Endothelial cell of umbilical vein (primary cell): Measurements from ENCODE around the gene KCNH8. TPM values are rescaled to one million over a fixed set of nuclear protein-coding genes. Genes with fewer than 3 reads are reported as not detected.

ENCODE experiments used
- BruUV-seq: library from RNA; stranded (reverse); fragments of 400-500 nt; replicated peaks from 2 replicates; lab custom pipeline; 2021; lab: Mats Ljungman, UMichigan
- CTCF ChIA-PET: fragments of 300-600, 350-600 bp; sonication (Branson Sonifier 250); formaldehyde crosslinking; loops from one replicate; lab custom pipeline; 2021; ENCODE audit warnings: antibody characterized with exemption, inconsistent platforms; lab: Charles Lee
- POLR2A ChIA-PET: fragments of 300-600, 350-600 bp; sonication (Branson Sonifier 250); formaldehyde crosslinking; loops from one replicate; lab custom pipeline; 2021; ENCODE audit warnings: antibody characterized with exemption, inconsistent platforms; lab: Charles Lee
- DNase-seq: peaks from one replicate; pipeline ENCODE4 v3.0.0-alpha.2; 2011; ENCODE audit warnings: low read depth, low spot score
- FAIRE-seq: peaks from 2 replicates; lab custom pipeline; 2011; peaks lifted over from hg19 to GRCh38; lab: Jason Lieb, UNC
- H2AFZ ChIP-seq: 2 replicates; pipeline ENCODE4 v1.6.0; 2012; ENCODE audit warnings: low read depth, low read length, control low read depth, inconsistent platforms
- H3K27ac ChIP-seq: 2 replicates; pipeline ENCODE4 v1.5.1; 2011; ENCODE audit warnings: low read depth, mild to moderate bottlenecking, control low read depth, low read length, moderate library complexity; ENCODE audit not compliant: insufficient read depth
- H3K27me3 ChIP-seq, 2 experiments: 2 replicates each; pipeline versions ENCODE4 v1.6.0 to v1.6.1; 2011; ENCODE audit warnings: low read length in 2 of 2, mixed read lengths in 1 of 2; ENCODE audit not compliant: control insufficient read depth in 2 of 2, insufficient read depth in 2 of 2
- H3K36me3 ChIP-seq, 2 experiments: 2 replicates in 1 of 2; 3 replicates in 1 of 2; pipeline ENCODE4 v1.5.1; 2011; ENCODE audit warnings: low read length in 2 of 2, mild to moderate bottlenecking in 1 of 2, moderate library complexity in 1 of 2; ENCODE audit not compliant: control insufficient read depth in 2 of 2, insufficient read depth in 2 of 2; ENCODE audit errors: extremely low read depth in 1 of 2
- H3K4me1 ChIP-seq: 3 replicates; pipeline ENCODE4 v1.5.1; 2011; ENCODE audit warnings: mild to moderate bottlenecking, low read length; ENCODE audit not compliant: control insufficient read depth, insufficient read depth; ENCODE audit errors: extremely low read depth
- H3K4me2 ChIP-seq: 2 replicates; pipeline ENCODE4 v1.6.1; 2011; ENCODE audit warnings: low read length, control low read depth, mixed read lengths; ENCODE audit not compliant: insufficient read depth
- H3K4me3 ChIP-seq, 3 experiments: fragments of 200-600 bp in 1 of 3; sonication (generic), shearing (Covaris generic) in 1 of 3; replicated peaks in 1 of 3; 2 replicates each; pipeline ENCODE4 v1.5.1; 2011 to 2016; ENCODE audit warnings: control low read depth in 3 of 3, low read length in 3 of 3, mild to moderate bottlenecking in 2 of 3, inconsistent platforms in 1 of 3, low read depth in 1 of 3, moderate library complexity in 1 of 3; ENCODE audit not compliant: insufficient read depth in 1 of 3
- H3K79me2 ChIP-seq: 2 replicates; pipeline ENCODE4 v1.6.0; 2012; ENCODE audit warnings: low read length, inconsistent platforms; ENCODE audit not compliant: control insufficient read depth, insufficient read depth
- H3K9ac ChIP-seq: replicated peaks from 2 replicates; pipeline ENCODE3; 2011; ENCODE audit warnings: low read length, control low read depth; ENCODE audit not compliant: insufficient read depth; ENCODE audit errors: extremely low read depth
- H3K9me1 ChIP-seq: replicated peaks from 3 replicates; pipeline ENCODE4 v1.6.0; 2011; ENCODE audit warnings: mild to moderate bottlenecking, low read length; ENCODE audit not compliant: control insufficient read depth, insufficient read depth; ENCODE audit errors: extremely low read depth
- H3K9me3 ChIP-seq: replicated peaks from 2 replicates; pipeline ENCODE4 v1.5.1; 2012; ENCODE audit warnings: low read length, inconsistent platforms; ENCODE audit not compliant: control insufficient read depth, insufficient read depth
- H4K20me1 ChIP-seq: replicated peaks from 2 replicates; pipeline ENCODE3; 2011; ENCODE audit warnings: mild to moderate bottlenecking, low read length; ENCODE audit not compliant: control insufficient read depth, insufficient read depth; ENCODE audit errors: extremely low read depth
- CTCF ChIP-seq, 2 donors: IDR thresholded peaks; 1 replicate in 1 of 2; 2 replicates in 1 of 2; pipeline ENCODE4 v1.5.1; 2011; ENCODE audit warnings: low read length in 2 of 2, mild to moderate bottlenecking in 2 of 2, moderate library complexity in 2 of 2, control low read depth in 1 of 2, inconsistent platforms in 1 of 2, low read depth in 1 of 2; ENCODE audit not compliant: insufficient read depth in 1 of 2; ENCODE audit errors: extremely low read depth in 1 of 2
- EZH2 ChIP-seq: IDR thresholded peaks from 2 replicates; pipeline ENCODE4 v1.6.1; 2012; ENCODE audit warnings: borderline replicate concordance, low read depth, mild to moderate bottlenecking, moderate library complexity, low read length, inconsistent platforms; ENCODE audit not compliant: severe bottlenecking
- FOS ChIP-seq: IDR thresholded peaks from 2 replicates; pipeline ENCODE4 v1.6.1; 2011; ENCODE audit warnings: mild to moderate bottlenecking, low read length, moderate library complexity, borderline replicate concordance; ENCODE audit not compliant: insufficient read depth
- GATA2 ChIP-seq: IDR thresholded peaks from 2 replicates; pipeline ENCODE4 v1.7.0; 2011; ENCODE audit warnings: low read depth, mild to moderate bottlenecking, moderate library complexity, mixed read lengths, low read length; ENCODE audit not compliant: insufficient read length, insufficient read depth
- JUN ChIP-seq: IDR thresholded peaks from 2 replicates; pipeline ENCODE4 v1.6.1; 2011; ENCODE audit warnings: borderline replicate concordance, low read depth; ENCODE audit not compliant: insufficient read length, insufficient read depth
- MYC ChIP-seq: IDR thresholded peaks from one replicate; pipeline ENCODE4 v1.6.1; 2011; ENCODE audit warnings: mild to moderate bottlenecking, low read depth, low read length
- POLR2A ChIP-seq: IDR thresholded peaks from 2 replicates; pipeline ENCODE4 v1.6.1; 2012; ENCODE audit warnings: low read depth, mild to moderate bottlenecking, control low read depth, low read length
- POLR2AphosphoS5 ChIP-seq: IDR thresholded peaks from 2 replicates; pipeline ENCODE4 v1.6.1; 2012; ENCODE audit warnings: low read depth, mild to moderate bottlenecking, control low read depth, low read length, moderate library complexity; ENCODE audit not compliant: insufficient read depth
- dilution Hi-C: fragments of 300-500 bp; cut with MboI; formaldehyde crosslinking; loops from one replicate; pipeline ENCODE4 v1.15.0; 2019; ENCODE audit warnings: low sequenced_read_pairs; ENCODE audit not compliant: extremely low pct_ligation_motif_present
- intact Hi-C: fragments of 100-400 bp; cut with micrococcal nuclease; formaldehyde crosslinking; loops from one replicate; pipeline ENCODE4 v1.10.0; 2022
- polyA plus RNA-seq, 4 experiments: library from polyadenylated mRNA; depleted of rRNA in 3 of 4; stranded (reverse) in 3 of 4; unstranded in 1 of 4; fragments of >200 nt; gene quantifications; 2 replicates each; pipeline versions ENCODE4 v1.2.1 to v1.2.3, GENCODE V29; 2011 to 2012; ENCODE audit warnings: missing spikeins in 1 of 4
- total RNA-seq: library from RNA; stranded (reverse); gene quantifications from 2 replicates; pipeline ENCODE4 v1.2.3, GENCODE V29; 2021
- TF ChIP-seq, protein P1 (sequence below): IDR thresholded peaks from 2 replicates; pipeline ENCODE4 v1.6.1; 2011; ENCODE audit not compliant: insufficient read depth, insufficient read length

KCNH8 gene
- total and polyA plus RNA-seq, 2 donors (not counting 3 experiments of a cell fraction or from before 2014, with no cell fraction given), result not detected

- DNase-seq (no peak), FAIRE-seq (no peak)
- POLR2A ChIA-PET, result no interaction called here
- Histone ChIP-seq H3K4me1 (no peaks in the 10 kb centered on the region), H3K27me3 (no peaks in the 10 kb centered on the region), H3K9me1 (no peaks in the 10 kb centered on the region), H4K20me1 (no peaks in the 10 kb centered on the region), H2AFZ (no peak overlapping the region), H3K9me3 (peaks cover 3% of the 10 kb centered on the region), H3K4me3 (no peak overlapping the region), H3K79me2 (no peaks in the 10 kb centered on the region), H3K27ac (no peak overlapping the region), H3K36me3 (no peaks in the 10 kb centered on the region), H3K9ac (no peak overlapping the region), H3K4me2 (no peak overlapping the region)
- CTCF ChIA-PET, result no interaction called here
- BruUV-seq, result no TSS peak
- dilution Hi-C loops (no loop called here), intact Hi-C loops (no loop called here)
- TF ChIP-seq POLR2A (no peak), FOS (no peak), POLR2AphosphoS5 (no peak), GATA2 (no peak), MYC (no peak), EZH2 (no peak), CTCF (IDR thresholded peaks at IDR 0.05; ENCODE audit: extremely low read depth in 1 of 2, insufficient read depth in 1 of 2, low read depth in 1 of 2, low read length in 2 of 2) (no peak), JUN (no peak)
- TF ChIP-seq, protein P1, sequence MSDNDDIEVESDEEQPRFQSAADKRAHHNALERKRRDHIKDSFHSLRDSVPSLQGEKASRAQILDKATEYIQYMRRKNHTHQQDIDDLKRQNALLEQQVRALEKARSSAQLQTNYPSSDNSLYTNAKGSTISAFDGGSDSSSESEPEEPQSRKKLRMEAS, result no peak
These were observed 377.8 kb downstream of the KCNH8 start for GRCh38 chr3:19526071-19526470.
